NCI-H1436 (cell line): Measurements from ENCODE around the gene PPP2R5D.
A peak's percentile ranks its signal among the peaks of the same experiment; 100 is the strongest.
"Not testable (repeated sequence)": the region's sequence is repeated elsewhere in the genome, so short reads cannot be mapped to it uniquely, and the experiment has no call there.

Experiments used
- DNase-seq: peaks from one replicate; lab custom pipeline; 2025; lab: John Stamatoyannopoulos, UW

Gene PPP2R5D

DNA sequence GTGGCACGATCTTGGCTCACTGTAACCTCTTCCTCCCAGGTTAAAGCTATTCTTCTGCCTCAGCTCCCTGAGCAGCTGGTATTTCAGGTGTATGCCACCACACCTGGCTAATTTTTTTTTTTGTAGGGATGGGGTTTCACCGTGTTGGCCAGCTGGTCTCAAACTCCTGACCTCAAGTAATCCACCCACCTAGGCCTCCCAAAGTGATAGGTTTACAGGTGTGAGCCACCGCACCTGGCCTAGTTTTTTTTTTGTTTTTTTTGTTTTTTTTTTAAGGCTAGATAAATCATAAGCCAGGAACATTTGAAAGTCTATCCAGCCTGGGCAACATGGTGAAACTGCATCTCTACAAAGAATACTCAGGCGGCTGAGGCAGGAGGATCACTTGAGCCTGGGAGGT, 48.0 kb downstream of the PPP2R5D start:
- no peak for DNase-seq

DNA sequence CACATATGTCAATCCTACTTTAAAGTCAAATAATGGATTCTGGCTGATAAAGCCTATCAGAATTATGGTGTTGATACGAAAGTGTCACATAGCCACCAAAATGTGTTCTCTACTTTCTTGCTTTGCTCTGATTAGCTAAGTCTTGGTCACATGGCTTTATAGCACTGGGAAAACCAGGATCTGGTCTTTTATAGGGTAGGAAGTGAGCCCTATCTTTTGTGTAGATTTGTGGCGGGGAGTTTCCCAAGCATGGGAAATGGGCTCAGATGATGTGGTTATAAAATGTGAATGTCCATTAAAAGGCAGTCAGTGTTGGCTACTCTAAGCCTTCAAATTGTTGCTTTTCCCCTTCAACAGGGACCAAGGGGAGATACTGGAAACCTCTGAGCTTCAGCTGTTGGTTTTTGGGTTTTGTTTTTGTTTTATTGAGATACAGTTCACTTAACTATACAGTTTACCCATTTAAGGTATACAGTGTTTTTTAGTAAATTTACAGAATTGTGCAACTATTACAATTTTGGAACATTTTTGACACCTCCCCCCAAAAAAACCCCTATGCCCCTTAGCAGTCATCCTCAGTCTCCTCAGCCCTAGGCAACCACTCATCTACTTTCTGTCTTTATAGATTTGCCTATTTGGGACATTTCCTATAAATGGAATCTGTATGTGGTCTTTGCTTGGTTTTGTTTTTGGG, 49.3 kb downstream of the PPP2R5D start:
- no peak for DNase-seq

GRCh38 chr6:43034190-43034525, 49.8 kb downstream of the PPP2R5D start:
- DNase-seq = no peak

DNA sequence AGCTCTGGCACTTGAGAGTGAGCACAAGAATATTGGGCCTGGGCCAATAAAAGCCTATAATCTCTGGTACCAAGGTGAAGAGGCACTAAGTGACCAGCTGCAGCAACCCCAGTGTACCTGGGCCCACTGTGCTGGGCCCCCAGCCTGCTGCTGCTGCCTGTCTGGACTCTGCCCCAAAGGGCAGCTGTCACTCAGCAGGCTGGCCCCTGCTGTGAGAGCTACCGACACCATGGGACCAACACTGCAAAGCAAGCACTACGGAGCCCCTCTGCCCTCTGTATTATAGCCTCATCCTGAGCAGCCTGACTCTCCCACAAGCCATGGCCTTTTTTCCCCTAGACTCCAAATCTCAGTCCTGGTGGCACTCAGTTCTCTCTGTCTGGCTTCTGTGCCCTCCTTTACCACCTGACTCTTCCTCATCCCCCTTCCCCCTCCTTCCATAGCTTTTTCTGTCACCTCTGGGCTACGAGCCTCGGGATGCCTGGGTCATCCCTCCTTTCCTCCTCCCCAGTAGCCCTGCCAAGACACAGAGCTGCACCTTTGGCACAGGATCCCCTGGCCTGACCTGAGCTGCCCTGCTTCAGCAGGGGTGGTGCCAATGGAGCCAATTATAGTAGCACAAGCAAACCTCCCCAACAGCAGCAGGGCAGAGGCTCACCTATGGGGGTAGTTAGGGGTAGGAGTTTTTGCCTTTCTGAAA, 51.3 kb downstream of the PPP2R5D start:
- DNase-seq = no peak

GRCh38 chr6:43036712-43037111, 52.3 kb downstream of the PPP2R5D start:
- DNase-seq = no peak

GRCh38 chr6:43037197-43037596, 52.8 kb downstream of the PPP2R5D start:
- DNase-seq = no peak

DNA sequence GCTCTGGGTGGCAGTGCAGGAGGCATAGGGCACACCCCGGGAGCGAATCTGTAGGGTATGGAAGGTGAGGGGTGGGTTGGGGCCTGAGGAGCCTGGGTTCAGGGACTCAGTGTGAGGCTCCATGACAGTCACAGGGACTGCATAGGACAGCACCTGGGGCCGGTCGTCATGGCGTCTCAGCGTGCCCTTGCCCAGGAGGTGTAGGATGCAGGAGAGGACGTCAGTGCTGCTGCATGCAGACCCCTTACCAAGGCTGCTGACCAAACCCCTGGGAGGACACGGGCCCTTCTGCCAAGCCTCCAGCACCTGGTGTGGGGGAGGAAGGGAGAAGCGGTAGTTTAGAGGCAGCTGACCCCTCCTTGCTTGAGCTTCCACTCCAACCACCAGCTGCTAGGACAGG, 53.3 kb downstream of the PPP2R5D start:
- no peak for DNase-seq

GRCh38 chr6:43038727-43039126, 54.4 kb downstream of the PPP2R5D start:
- no peak for DNase-seq

- no peak for DNase-seq
Measured at GRCh38 chr6:43040542-43041257, 56.3 kb downstream of the PPP2R5D start.

DNA sequence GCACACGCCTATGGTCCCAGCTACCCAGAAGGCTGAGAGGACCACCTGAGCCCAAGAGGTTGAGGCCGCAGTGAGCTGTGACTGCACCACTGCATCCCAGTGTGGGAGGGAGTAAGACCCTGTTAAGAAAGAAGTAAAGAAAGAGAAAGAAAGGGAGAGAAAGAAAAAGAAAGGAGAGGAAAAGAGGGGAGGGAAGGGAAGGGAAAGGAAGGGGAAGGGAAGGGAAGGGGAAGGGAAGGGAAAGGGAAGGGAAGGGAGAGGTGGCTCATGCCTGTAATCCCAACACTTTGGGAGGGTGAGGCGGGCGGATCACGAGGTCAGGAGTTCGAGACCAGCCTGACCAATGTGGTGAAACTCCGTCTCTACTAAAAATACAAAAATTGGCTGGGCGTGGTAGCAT, 57.1 kb downstream of the PPP2R5D start:
- not testable (repeated sequence) for DNase-seq

- no peak for DNase-seq
Measured at GRCh38 chr6:43043310-43043709, 58.9 kb downstream of the PPP2R5D start.

GRCh38 chr6:43045371-43045930, 61.1 kb downstream of the PPP2R5D start:
- DNase-seq = no peak

- no peak for DNase-seq
Measured at GRCh38 chr6:43047998-43048397, 63.6 kb downstream of the PPP2R5D start.

GRCh38 chr6:43050981-43051380, 66.6 kb downstream of the PPP2R5D start:
- no peak for DNase-seq

DNA sequence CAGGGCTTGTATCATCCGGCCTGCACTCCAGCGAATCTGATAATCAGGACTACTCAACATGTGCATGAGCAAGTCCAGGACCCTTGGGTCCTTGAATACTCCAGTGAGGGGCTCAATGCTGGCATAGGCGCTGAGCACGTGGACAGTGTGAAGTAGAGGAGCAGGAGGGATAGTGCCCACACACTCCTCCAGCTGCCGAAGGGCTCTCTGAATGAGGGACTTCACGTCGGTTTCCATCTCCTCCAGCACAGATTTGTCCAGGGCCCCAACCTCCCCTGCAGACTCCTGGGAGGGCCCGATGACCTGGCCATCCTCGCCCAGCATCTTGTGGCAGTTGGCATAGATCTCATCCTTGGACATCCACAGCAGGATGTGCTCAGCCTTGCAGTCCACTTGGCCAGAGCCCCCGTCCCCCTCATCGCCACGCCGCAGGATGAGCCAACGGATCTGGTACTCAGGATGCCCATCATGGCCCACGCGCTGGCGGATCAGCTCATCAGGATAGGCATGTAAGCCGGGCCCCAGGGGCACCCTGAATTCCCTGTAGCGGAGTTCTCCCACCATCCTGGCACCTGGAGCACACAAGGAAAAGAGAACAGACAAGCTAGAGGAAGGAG, 68.0 kb downstream of the PPP2R5D start:
- no peak for DNase-seq

DNA sequence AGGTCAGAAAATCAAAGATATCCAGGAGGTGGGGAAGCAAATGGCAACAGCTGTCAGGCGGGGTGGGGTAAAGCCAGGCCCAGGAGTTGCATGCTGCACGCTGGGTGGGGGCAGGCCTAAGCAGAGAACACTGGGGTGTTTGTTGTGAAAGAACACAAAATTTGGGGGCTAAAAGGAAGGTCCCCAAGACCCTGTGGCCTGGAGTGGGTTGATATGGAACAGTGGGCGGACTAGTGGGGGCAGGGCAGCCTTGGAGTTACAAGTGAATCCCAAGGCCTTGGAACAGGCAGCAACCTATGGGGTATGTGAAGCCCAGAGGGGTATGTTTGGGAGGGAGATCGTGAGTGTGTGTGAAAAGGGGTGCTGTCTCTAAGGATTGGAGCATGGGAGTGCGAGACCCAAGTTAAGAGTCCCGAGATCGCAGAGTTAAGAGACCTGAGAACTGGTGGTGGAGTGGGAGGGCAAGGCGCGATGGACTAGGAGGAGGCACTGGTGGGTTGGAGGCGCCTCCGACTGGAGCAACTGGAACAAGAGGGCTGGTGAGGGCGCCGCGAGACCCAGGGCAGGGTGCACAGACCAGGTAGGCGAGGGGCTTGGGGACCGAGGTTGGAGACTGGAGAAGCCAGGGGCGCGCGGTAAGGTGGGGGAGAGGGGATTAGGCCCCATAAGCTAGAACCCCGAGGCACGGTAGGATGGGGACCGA, 68.6 kb downstream of the PPP2R5D start:
- DNase-seq = no peak

GRCh38 chr6:43053545-43054205, 69.3 kb downstream of the PPP2R5D start, which contains the start of gene CUL7:
Gene CUL7 (minus strand): TSS chr6:43053851. CDS start chr6:43052788, 1,063 bp downstream.
- DNase-seq = peak; percentile 86

- no peak for DNase-seq
Measured at GRCh38 chr6:43054206-43054943, 70.0 kb downstream of the PPP2R5D start.

GRCh38 chr6:43055966-43056365, 71.6 kb downstream of the PPP2R5D start:
- DNase-seq = no peak

DNA sequence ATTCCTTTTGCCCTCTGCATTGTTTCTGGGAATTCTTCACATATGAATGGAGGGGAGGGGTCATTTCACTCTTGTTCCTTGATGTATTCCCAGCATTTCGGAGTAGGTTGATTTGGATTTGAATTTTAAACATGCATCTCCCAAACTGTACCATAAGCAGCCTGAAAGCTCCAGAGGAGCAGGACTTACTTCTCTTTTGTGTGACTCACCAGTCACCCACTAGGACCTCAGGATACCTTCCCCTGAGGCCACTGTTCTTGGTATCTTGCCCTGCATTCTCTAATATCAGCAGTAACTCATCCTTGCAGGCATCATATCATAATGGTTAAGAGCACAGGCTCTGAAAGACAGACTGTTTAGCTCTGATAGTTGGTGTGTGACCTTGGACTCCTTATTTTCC, 74.2 kb downstream of the PPP2R5D start:
- no peak for DNase-seq
